Colonic mucosa (tissue), 4 donors: ENCODE measurements around the gene DNAJC16. TPM values are rescaled to one million over a fixed set of nuclear protein-coding genes. Genes with fewer than 3 reads are reported as not detected.
"Not testable (repeated sequence)": the region's sequence is repeated elsewhere in the genome, so short reads cannot be mapped to it uniquely, and the experiment has no call there.

Experiments
- DNase-seq: peaks from one replicate; pipeline ENCODE4 v3.0.0-alpha.2; 2020
- H3K27ac ChIP-seq: fragments of 200-600 bp; one replicate; pipeline ENCODE4 v1.8.0; 2021
- H3K27me3 ChIP-seq: fragments of 200-600 bp; one replicate; pipeline ENCODE4 v1.8.0; 2021
- H3K36me3 ChIP-seq: fragments of 200-600 bp; one replicate; pipeline ENCODE4 v1.8.0; 2021
- H3K4me1 ChIP-seq: fragments of 200-600 bp; one replicate; pipeline ENCODE4 v1.8.0; 2021; ENCODE audit warnings: mild to moderate bottlenecking
- H3K4me3 ChIP-seq: fragments of 200-600 bp; one replicate; pipeline ENCODE4 v1.8.0; 2021
- H3K9ac ChIP-seq, 2 donors: one replicate each; pipeline ENCODE4 v1.7.0; 2013; ENCODE audit warnings: control low read depth in 2 of 2, low read depth in 2 of 2, low read length in 2 of 2
- H3K9me3 ChIP-seq: fragments of 200-600 bp; one replicate; pipeline ENCODE4 v1.8.0; 2021
- intact Hi-C: fragments of 100-400 bp; cut with DNase I; formaldehyde crosslinking; loops from one replicate; pipeline ENCODE4 v1.14.1; 2022
- total RNA-seq, 2 donors: library from RNA; stranded (reverse); fragmentation: NEBNext Ultra II Directional in 1 of 2; extraction: Animal tissue kit (Norgen Biotek cat#: 25700) in 1 of 2; gene quantifications; one replicate each; pipeline ENCODE4 v1.2.1, GENCODE V29; 2021
- TF ChIP-seq, protein P1 (sequence below): fragments of 200-600 bp; IDR thresholded peaks from one replicate; pipeline ENCODE4 v1.8.0; 2022; ENCODE audit warnings: antibody characterized with exemption, mild to moderate bottlenecking
- donor health status: healthy.
- donor health status: DM: no; HTN: no; CAD: no.
- donor health status: DM: no; HTN: no; CAD: no.

Gene DNAJC16
- total RNA-seq, 2 donors from 2014 or later = 19.5 to 22.1 TPM

- Histone ChIP-seq H3K9me3 (no peaks in the 10 kb centered on the region), H3K9ac (peak overlapping the region; percentile 82 to 96), H3K4me1 (no peaks in the 10 kb centered on the region), H3K27me3 (no peaks in the 10 kb centered on the region), H3K4me3 (peak overlapping the region; percentile 70), H3K36me3 (no peaks in the 10 kb centered on the region), H3K27ac (peak overlapping the region; percentile 72)
- TF ChIP-seq, protein P1, sequence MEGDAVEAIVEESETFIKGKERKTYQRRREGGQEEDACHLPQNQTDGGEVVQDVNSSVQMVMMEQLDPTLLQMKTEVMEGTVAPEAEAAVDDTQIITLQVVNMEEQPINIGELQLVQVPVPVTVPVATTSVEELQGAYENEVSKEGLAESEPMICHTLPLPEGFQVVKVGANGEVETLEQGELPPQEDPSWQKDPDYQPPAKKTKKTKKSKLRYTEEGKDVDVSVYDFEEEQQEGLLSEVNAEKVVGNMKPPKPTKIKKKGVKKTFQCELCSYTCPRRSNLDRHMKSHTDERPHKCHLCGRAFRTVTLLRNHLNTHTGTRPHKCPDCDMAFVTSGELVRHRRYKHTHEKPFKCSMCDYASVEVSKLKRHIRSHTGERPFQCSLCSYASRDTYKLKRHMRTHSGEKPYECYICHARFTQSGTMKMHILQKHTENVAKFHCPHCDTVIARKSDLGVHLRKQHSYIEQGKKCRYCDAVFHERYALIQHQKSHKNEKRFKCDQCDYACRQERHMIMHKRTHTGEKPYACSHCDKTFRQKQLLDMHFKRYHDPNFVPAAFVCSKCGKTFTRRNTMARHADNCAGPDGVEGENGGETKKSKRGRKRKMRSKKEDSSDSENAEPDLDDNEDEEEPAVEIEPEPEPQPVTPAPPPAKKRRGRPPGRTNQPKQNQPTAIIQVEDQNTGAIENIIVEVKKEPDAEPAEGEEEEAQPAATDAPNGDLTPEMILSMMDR = no peak
- DNase-seq = peak; percentile 96
- intact Hi-C loops = no loop called here
Measured at GRCh38 chr1:15603050-15603965, 76.7 kb downstream of the DNAJC16 start.

DNA sequence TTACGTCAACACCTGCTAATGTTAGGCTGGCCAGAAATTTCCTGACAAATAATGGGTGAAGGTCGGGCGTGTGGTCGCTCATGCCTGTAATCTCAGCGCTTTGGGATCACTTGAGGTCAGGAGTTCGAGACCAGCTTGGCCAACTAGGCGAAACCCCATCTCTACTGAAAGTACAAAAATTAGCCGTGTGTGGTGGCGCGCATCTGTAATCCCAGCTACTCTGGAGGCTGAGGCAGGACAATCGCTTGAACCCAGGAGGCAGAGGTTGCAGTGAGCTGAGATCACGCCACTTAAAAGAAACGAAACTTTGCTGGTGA, 77.3 kb downstream of the DNAJC16 start:
- H3K36me3 ChIP-seq, DNase-seq, H3K4me1 ChIP-seq, H3K27me3 ChIP-seq, intact Hi-C loops, H3K9me3 ChIP-seq: not testable (repeated sequence)
- peak overlapping the region; percentile 72 for H3K27ac ChIP-seq
- peak overlapping the region; percentile 82 to 96 for H3K9ac ChIP-seq
- peak overlapping the region; percentile 70 for H3K4me3 ChIP-seq

DNA sequence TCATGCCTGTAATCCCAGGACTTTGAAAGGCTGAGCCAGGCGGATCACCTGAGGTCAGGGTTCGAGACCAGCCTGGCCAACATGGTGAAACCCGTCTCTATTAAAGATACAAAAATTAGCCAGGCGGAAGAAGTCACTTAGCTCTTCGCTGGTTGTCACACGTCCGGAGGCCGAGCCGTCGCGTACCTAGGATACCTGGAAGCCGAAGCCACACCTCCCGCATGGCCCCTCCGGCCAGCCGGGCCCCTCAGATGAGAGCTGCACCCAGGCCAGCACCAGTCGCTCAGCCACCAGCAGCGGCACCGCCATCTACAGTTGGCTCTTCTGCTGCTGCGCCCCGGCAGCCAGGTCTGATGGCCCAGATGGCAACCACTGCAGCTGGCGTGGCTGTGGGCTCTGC, 77.8 kb downstream of the DNAJC16 start:
- intact Hi-C loops, H3K4me3 ChIP-seq, DNase-seq: not testable (repeated sequence)

DNA sequence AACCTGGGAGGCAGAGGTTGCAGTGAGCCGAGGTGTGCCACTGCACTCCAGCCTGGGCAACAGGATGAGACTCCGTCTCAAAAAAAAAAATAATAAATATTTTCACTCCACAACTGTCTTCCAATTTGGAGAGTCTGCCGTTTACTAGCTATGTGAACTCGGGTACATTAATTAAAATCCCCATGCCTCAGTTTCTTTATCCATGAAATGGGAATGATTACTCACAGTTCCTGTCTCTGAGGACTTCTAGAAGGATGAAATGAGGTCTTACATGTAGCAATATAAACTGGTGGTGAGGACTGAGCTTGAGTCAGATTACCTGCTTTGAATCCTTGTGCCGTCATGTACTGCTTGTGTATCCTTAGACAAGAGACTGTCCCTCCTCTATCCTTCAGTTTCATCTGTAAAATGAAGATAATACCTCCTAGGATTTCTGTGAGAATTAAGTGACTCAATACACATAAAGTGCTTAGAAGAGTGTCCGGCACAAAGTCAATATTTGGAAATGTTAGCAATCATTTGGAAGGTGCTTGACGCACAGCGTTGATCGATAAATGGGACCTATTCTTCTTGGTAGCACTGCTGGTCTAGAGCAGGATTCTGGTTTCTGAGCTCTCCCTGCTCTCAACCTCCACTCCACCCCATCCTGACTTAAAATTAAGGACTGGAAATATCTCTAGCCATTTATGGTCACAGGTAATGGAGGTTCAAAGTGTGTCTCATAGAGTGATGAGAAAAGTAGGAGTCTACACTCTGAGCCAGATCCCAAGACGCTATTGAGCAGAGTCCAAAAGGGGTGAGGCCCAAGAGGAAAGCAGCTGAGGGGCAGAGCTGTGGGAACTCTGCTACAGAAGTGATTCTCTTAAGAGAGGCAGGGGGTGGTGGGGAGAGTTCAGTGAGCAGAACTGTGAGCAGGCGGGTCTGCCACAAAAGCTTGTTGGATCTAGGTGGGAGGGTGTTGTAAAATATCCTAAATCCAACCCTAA, 79.0 kb downstream of the DNAJC16 start:
- TF ChIP-seq, protein P1 = no peak
- intact Hi-C loops = no loop called here
- no peak overlapping the region for H3K9ac ChIP-seq
- H3K36me3 ChIP-seq = no peaks in the 10 kb centered on the region
- H3K4me1 ChIP-seq = no peaks in the 10 kb centered on the region
- no peak overlapping the region for H3K4me3 ChIP-seq
- H3K27ac ChIP-seq = no peak overlapping the region
- H3K9me3 ChIP-seq = no peaks in the 10 kb centered on the region
- DNase-seq = no peak
- H3K27me3 ChIP-seq = no peaks in the 10 kb centered on the region

More for the DNA sequence above, 77.8 kb downstream of the DNAJC16 start:
- H3K27ac ChIP-seq, H3K27me3 ChIP-seq, H3K4me1 ChIP-seq, H3K36me3 ChIP-seq, H3K9me3 ChIP-seq, H3K9ac ChIP-seq: not testable (repeated sequence)

DNA sequence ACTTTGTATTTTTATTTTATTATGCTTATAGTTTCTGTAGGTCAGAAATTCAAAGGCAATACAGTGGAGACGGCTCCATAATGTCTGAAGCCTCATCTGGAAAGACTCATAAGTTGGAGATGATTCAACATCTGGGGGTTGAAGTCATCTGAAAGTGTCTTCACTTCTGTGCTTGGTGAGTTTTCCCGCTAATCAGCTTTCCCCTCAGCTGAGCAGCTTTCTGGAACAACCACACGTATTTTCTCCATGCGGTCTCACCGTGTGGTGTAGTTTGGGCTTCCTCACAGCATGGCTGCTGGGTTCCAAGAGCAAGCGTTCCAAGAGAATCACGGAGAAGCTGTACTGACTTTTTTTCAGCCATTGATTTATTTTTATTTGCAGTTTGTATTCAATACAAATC, 83.0 kb downstream of the DNAJC16 start:
- Histone ChIP-seq H3K27me3 (no peaks in the 10 kb centered on the region), H3K36me3 (no peaks in the 10 kb centered on the region), H3K4me1 (no peaks in the 10 kb centered on the region), H3K4me3 (no peak overlapping the region), H3K9ac (no peak overlapping the region), H3K27ac (no peak overlapping the region), H3K9me3 (no peaks in the 10 kb centered on the region)
- TF ChIP-seq, protein P1 = no peak
- intact Hi-C loops = no loop called here
- no peak for DNase-seq

DNA sequence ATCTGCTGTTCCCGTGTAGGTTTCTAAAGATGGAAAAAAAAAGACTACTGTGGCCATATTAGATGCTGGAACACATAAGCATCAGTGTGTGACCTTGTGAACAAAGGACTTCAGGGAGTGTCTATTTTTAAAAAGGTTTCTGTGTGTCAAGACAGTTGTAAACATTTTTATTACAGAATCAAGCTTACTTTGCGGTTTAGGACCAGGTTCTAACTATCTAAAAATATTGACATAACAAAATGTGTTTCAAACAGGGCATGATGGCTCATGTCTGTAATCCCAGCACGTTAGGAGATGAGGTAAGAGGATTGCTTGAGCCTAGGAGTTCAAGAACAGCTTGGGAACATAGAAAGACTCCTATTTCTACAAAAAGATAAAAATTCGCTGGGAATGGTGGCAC, 83.5 kb downstream of the DNAJC16 start:
- H3K27ac ChIP-seq = no peak overlapping the region
- no peaks in the 10 kb centered on the region for H3K27me3 ChIP-seq
- intact Hi-C loops = no loop called here
- H3K4me1 ChIP-seq = no peaks in the 10 kb centered on the region
- no peak overlapping the region for H3K4me3 ChIP-seq
- H3K9me3 ChIP-seq = no peaks in the 10 kb centered on the region
- DNase-seq = no peak
- no peak overlapping the region for H3K9ac ChIP-seq
- H3K36me3 ChIP-seq = no peaks in the 10 kb centered on the region
- TF ChIP-seq, protein P1 = no peak
